NT2/D1 (cell line): ENCODE measurements around the gene CSN3.

Experiments
- SUZ12 ChIP-seq: IDR thresholded peaks from 2 replicates; pipeline ENCODE4 v1.6.1; 2011; ENCODE audit not compliant: insufficient read length, insufficient read depth; ENCODE audit errors: extremely low read depth
- YY1 ChIP-seq: IDR thresholded peaks from 2 replicates; pipeline ENCODE4 v1.6.1; 2011; ENCODE audit not compliant: insufficient read length, insufficient read depth
- ZNF274 ChIP-seq: IDR thresholded peaks from 2 replicates; pipeline ENCODE4 v1.6.1; 2011; ENCODE audit warnings: mild to moderate bottlenecking, low read depth, low read length

GRCh38 chr4:70269674-70270073 is 27.3 kb downstream of the CSN3 start:
- TF ChIP-seq SUZ12 (no peak), YY1 (no peak), ZNF274 (no peak)
